Left cardiac atrium (tissue), 4 donors: ENCODE results near the gene L3MBTL4. TPM values are rescaled to one million over a fixed set of nuclear protein-coding genes. Genes with fewer than 3 reads are reported as not detected.

Source experiments
- ATAC-seq, 2 donors: fragments of 200-7000 bp; cut with Tn5 transposase; one replicate each; pipeline ENCODE4 v1.9.1; 2020; ENCODE audit warnings: mild to moderate bottlenecking in 2 of 2, moderate library complexity in 2 of 2
- DNase-seq: peaks from one replicate; pipeline ENCODE4 v3.0.0-alpha.2; 2020
- intact Hi-C, 2 donors: fragments of 100-400 bp; cut with DNase I; formaldehyde crosslinking; loops; one replicate each; pipeline versions ENCODE4 v1.14.1 to v1.15.1; 2022 to 2023
- total RNA-seq, 2 donors: library from RNA; stranded (reverse); fragmentation: NEBNext Ultra II Directional; extraction: Animal tissue kit (Norgen Biotek cat#: 25700); gene quantifications; one replicate each; pipeline ENCODE4 v1.2.1, GENCODE V29; 2021
- donor health status: DM: no; HTN: yes; CAD: no.
- donor health status: DM: no; HTN: yes; CAD: no; lungs with severe emphysema.
- donor health status: DM: yes; HTN: yes; CAD: no.
- donor health status: Dilated cardiomyopathy.

The L3MBTL4 gene
- total RNA-seq, 2 donors from 2014 or later = 15.1 to 19.1 TPM

DNA sequence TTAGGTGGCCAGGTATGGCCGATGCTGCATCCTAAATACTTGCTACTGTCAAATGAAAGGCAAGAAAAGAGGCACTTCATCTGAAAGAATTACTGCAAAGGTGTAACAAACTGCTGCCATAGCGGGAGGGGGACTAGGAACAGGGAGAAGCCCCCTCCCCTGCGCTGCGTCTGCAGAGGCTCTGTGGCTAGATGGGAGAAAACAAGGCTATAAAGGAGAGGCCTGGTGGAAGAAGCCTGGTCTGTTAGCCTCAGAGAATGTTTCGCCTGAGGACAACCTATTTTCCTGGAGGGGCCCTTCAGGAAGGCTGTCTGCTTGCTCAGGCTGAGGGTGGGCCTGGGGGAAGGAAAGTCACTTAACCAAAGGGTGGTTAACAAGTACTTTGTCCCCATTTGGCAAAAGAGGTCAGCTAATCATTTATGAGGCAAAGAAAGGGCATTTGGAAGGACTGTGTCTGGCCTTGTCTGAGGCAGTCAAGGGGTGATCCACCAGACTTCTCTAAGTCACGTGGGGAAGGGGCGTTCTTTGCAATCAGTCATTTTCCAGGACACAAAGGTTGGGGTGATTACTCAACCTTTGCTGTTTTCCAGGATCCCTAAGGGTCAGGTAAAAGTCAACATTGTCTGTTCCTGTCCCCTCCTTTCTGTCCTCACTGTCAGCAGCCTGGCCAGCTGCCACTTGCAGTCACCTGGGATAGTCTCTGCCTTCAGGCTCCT is 416.4 kb downstream of the L3MBTL4 start:
- DNase-seq (no peak), ATAC-seq (no peak)
- intact Hi-C loops = no loop called here

DNA sequence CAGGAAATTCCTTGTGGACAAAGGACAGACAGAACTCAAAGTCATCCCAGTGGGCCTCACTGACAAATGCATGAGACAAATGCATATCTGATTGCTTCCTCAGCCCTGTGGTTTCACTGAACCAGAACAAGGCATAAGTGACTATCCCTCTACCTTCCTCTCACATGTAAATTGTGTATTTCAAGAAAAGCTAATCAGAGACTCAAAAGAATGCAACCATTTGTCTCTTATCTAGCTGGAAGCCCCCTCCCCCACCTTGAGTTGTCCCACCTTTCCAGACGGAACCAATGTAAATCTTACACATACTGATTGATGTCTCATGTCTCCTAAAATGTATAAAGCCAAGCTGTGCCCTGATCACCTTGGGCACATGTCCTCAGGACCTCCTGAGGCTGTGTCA is 417.4 kb downstream of the L3MBTL4 start:
- ATAC-seq = no peak
- DNase-seq = no peak
- intact Hi-C loops = no loop called here

GRCh38 chr18:5995626-5996025 is 419.1 kb downstream of the L3MBTL4 start:
- intact Hi-C loops = no loop called here
- no peak for ATAC-seq
- DNase-seq = no peak

GRCh38 chr18:5993938-5994337 is 420.8 kb downstream of the L3MBTL4 start:
- intact Hi-C loops = no loop called here
- ATAC-seq = no peak
- no peak for DNase-seq

DNA sequence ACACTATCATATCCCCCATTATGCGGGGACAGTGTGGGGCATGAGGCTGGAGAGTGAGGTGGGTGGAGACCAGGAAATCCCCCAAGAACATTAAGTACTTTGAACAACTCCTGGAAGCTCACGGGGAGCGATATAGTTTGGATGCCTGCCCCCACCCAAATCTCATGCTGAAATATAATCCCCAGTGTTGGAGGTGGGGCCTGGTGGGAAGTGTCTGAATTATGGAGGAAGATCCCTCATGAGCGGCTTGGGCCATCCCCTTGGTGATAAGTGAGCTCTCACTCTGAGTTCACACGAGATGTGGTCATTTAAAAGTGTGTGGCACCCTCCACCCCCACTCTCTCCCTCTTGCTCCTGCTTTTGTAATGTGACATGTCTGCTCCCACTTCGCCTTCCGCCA is 422.3 kb downstream of the L3MBTL4 start:
- DNase-seq (no peak), ATAC-seq (no peak)
- intact Hi-C loops = no loop called here

- intact Hi-C loops = no loop called here
- no peak for ATAC-seq
Observed at GRCh38 chr18:5987249-5987648, 427.5 kb downstream of the L3MBTL4 start.

GRCh38 chr18:5986257-5986931 is 428.3 kb downstream of the L3MBTL4 start:
- intact Hi-C loops = no loop called here
- no peak for ATAC-seq
- DNase-seq = no peak

More at GRCh38 chr18:5987249-5987648, 427.5 kb downstream of the L3MBTL4 start:
- no peak for DNase-seq

DNA sequence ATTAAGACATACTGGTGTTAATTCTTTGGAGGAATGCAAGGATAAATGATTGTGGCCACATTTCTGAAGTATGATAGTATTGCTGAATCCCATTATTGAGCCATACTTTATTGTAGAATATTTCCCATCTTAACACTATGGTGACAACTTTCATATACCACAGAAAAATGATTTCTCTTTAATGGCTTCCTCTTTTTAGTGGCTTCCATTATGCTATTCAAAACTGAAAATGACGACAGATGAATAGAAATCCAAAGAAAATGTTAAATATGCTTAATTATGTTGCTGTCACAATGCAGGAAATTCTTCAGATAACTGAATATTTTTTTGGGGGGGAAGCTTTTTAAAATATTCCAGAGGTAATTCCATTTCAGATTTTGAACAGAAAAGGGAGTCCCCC is 430.5 kb downstream of the L3MBTL4 start:
- ATAC-seq = no peak
- no peak for DNase-seq
- intact Hi-C loops = no loop called here

GRCh38 chr18:5983488-5983887 is 431.2 kb downstream of the L3MBTL4 start:
- intact Hi-C loops = no loop called here
- DNase-seq (no peak), ATAC-seq (peak; percentile 76 to 86)

DNA sequence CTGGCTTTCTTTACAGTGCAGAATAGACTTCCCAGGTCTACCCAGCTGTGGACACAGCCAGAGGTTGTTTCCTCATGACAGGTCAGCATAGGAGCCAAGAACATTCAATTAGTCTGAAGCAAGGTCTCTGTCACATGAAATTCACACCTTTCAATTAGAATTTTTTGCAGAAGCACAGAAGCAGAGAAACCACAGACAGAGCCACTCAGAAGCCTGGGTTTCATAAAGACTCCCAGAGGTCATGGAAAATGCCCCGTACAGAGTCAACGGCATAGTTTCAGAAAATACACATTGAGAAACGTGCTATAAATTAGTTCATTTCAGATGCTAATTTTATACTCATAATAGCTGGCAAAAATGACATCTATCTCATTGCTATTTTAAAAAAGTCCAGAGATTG is 432.4 kb downstream of the L3MBTL4 start:
- intact Hi-C loops = no loop called here
- DNase-seq = no peak
- no peak for ATAC-seq

DNA sequence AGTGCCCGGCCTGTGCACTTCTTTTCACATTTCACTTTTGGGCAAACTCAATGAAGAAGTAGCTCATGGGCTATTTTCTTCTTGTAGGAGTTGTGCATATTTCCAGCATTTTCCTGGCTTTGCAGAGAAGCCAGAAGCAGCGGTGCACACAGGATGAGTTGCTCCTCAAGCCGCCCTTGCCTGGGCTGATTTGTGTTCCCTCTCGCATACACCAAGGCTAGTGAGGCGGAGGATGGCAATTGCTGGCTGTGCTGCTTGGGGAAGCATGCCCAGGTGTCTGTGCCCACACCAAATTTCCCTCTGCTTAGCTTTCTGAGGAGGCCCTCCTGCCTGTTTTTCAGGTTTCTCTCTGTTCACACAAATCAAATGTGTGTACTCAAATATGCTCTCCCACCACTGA is 434.0 kb downstream of the L3MBTL4 start:
- no peak for DNase-seq
- intact Hi-C loops = no loop called here
- ATAC-seq = no peak

- intact Hi-C loops = no loop called here
- ATAC-seq = peak in 1 of 2 donors; percentile 66
- DNase-seq = no peak
Observed at GRCh38 chr18:5979971-5980457, 434.7 kb downstream of the L3MBTL4 start.

DNA sequence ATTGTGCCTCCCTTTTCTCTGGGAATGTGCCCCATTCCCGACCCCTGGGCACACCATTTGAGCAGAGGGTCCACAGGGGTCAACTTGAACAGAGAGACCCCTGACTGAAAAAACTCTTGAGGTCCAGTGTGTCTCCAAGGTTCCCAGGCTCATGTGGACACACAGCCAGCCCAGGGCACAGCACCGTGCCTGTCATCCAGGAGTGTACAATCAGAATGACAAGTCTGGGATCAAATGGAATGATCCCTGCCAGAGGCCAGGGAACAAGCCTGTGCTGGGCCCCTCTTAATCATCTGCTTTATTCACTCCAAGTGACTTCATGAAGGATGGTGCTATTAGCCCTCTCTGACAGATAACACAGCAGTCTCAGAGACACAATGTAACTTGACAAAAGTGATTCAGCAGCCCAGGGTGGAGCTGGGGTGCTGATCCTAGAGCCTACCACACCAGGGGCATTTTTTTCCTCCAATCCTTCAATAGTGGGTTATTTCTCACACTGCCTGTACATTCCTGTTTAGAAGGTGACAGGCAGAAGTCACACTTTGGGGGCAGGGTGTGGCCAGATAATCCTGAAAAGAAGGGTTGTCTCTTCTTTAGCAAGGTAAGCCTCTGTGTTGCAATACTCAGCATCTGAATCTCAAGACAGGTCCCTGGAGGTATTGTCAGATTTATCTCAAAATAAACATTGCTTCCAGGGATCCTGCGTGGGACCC is 435.4 kb downstream of the L3MBTL4 start:
- no peak for DNase-seq
- peak in 1 of 2 donors; percentile 61 for ATAC-seq
- intact Hi-C loops = no loop called here

DNA sequence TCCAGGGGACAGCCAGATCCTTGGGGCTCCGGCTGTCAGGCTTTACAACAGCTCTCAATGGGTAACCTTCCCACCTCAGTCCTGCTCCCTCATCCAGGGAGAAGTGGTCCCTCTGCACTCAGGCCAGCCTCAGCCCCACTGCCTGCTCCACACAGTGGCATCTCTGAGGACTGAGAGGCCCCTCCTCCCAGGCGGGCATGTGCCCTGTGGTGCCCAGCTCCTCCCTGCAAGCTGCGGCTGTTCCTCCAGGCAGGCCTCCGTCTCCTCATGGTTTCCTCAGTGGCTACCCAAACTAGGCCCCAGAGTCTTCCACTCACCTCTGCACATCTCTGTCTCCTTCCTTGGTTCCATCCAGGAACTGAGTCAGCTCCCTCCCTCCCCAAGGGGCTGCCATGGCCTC is 437.7 kb downstream of the L3MBTL4 start:
- ATAC-seq (no peak), DNase-seq (no peak)
- intact Hi-C loops = no loop called here

DNA sequence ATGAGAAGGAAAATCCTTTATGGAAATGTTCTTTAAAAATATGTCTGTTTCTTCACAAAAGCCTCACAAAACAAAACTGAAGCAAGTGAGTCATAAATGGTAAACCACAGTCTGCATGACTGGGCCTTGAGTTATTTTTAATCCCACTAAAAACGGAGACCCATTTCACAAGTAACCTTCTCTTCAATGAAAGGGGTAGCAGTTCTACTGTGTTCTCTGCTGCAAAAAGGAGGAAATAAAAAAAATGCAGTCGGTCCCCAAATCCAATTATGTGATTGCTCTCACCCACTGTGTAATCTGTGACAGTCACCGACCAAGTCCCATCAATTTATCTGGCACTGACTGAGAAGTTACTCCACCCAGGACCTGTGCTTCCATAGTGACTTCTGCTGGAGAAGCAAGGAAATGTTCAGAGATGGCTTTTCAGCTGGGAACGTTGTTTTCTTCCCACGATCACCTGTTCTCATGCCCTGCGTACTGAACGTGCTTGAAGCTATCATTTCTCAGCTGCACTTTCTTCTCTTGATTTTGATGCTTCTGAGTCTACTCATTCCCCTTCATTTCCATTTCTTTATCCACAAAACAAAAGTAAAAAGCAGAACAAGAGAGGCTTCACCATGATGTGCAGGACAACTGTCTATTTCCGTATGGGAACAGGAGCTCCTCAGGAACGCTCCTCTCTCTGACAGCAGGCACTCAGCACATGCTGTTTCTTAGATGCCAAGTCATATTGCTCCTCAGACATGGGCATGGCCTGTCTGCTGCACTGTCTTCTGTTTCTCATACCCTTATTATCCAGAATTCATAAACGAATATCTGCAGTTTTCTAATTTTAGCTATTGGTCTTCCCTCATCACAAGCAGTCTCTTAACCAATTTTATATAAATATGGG is 439.4 kb downstream of the L3MBTL4 start:
- intact Hi-C loops = no loop called here
- DNase-seq (no peak), ATAC-seq (no peak)

- DNase-seq (no peak), ATAC-seq (no peak)
- intact Hi-C loops = no loop called here
Observed at GRCh38 chr18:5974696-5975095, 440.0 kb downstream of the L3MBTL4 start.

DNA sequence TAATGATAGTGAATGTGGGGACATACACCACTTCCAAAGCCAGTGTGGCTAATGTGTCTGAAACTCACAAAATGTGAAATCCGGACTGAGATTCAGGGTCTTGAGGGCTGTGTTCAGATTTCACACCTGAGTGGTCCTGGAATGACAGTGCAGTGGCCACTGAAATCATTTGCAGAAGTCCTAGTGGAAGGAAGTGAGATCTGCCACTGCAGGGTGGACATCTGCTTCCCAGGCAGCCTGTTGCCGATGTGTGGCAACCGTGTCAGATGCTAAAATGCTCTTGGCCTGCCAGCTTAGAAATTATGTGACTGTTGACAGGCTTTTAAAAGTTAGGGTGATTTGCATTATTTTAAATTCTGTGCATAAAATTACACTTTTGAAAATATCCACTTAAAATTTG is 441.6 kb downstream of the L3MBTL4 start:
- no peak for ATAC-seq
- no peak for DNase-seq
- intact Hi-C loops = no loop called here

DNA sequence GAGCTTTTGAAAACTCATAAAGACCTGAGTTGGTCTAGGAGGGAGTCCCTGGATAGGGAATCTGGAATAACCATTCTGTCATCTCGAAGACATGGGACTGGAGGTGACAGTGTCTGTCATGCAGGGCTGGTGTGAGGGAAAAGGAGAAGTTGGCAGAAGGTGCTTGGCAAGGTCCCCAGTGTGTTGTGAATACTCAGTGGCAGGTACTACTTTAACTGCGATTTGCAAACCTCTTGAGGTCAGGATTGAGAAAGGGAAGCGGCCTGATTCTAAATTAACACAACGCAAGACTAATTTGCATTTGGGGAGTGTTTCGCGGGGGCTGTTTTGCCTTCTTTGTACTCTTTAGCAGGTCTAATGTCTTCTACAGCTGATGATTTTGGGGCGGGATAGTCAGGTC is 442.4 kb downstream of the L3MBTL4 start:
- DNase-seq (peak; percentile 62), ATAC-seq (peak; percentile 87 to 91)
- intact Hi-C loops = no loop called here

GRCh38 chr18:5969989-5970403 is 444.7 kb downstream of the L3MBTL4 start:
- ATAC-seq = no peak
- intact Hi-C loops = no loop called here
- DNase-seq = no peak
